HL-60/S4 (cell line): ENCODE measurements around the gene SPTB.

ENCODE experiments used
- in situ Hi-C: fragments of 300-500 bp; cut with MboI; formaldehyde crosslinking; loops from 2 replicates; pipeline ENCODE4 v1.14.3; 2022; ENCODE audit warnings: low sequenced_read_pairs

Gene SPTB

GRCh38 chr14:64721391-64721791 lies 158.3 kb downstream of the SPTB start:
- in situ Hi-C loops = no loop called here

- in situ Hi-C loops = no loop called here
Observed at GRCh38 chr14:64720131-64720576, 159.6 kb downstream of the SPTB start.

GRCh38 chr14:64719601-64720000 lies 160.1 kb downstream of the SPTB start:
- in situ Hi-C loops = no loop called here

GRCh38 chr14:64718762-64719161 lies 160.9 kb downstream of the SPTB start:
- in situ Hi-C loops = no loop called here

GRCh38 chr14:64717870-64718269 lies 161.8 kb downstream of the SPTB start:
- in situ Hi-C loops = no loop called here

GRCh38 chr14:64715628-64716412 lies 163.9 kb downstream of the SPTB start:
- in situ Hi-C loops = no loop called here

- in situ Hi-C loops = no loop called here
Observed at GRCh38 chr14:64715146-64715627, 164.5 kb downstream of the SPTB start.

- in situ Hi-C loops = no loop called here
Observed at GRCh38 chr14:64714432-64715025, 165.2 kb downstream of the SPTB start.

GRCh38 chr14:64713677-64714076 lies 166.0 kb downstream of the SPTB start:
- in situ Hi-C loops = no loop called here

GRCh38 chr14:64711039-64711438 lies 168.7 kb downstream of the SPTB start:
- in situ Hi-C loops = no loop called here

- in situ Hi-C loops = no loop called here
Observed at GRCh38 chr14:64709126-64709525, 170.6 kb downstream of the SPTB start.

GRCh38 chr14:64708148-64709004 lies 171.3 kb downstream of the SPTB start:
- in situ Hi-C loops = no loop called here

- in situ Hi-C loops = no loop called here
Observed at GRCh38 chr14:64707661-64708060, 172.0 kb downstream of the SPTB start.

- in situ Hi-C loops = no loop called here
Observed at GRCh38 chr14:64706593-64707193, 173.0 kb downstream of the SPTB start.

- in situ Hi-C loops = no loop called here
Observed at GRCh38 chr14:64706119-64706592, 173.6 kb downstream of the SPTB start.

GRCh38 chr14:64705381-64706118 lies 174.2 kb downstream of the SPTB start:
- in situ Hi-C loops = no loop called here

GRCh38 chr14:64704743-64705380 lies 174.8 kb downstream of the SPTB start:
- in situ Hi-C loops = no loop called here

- in situ Hi-C loops = no loop called here
Observed at GRCh38 chr14:64704143-64704742, 175.5 kb downstream of the SPTB start, which contains the start of gene PLEKHG3. TSS of gene PLEKHG3 (plus strand) at chr14:64704424. CDS start at chr14:64727632, 23,208 bp downstream.
